Testis (tissue), 3 donors: ENCODE results near the gene SOX1. TPM values are rescaled to one million over a fixed set of nuclear protein-coding genes. Genes with fewer than 3 reads are reported as not detected.

Experiments
- DNase-seq: peaks from one replicate; pipeline ENCODE4 v3.0.0-alpha.2; 2019
- H3K27ac ChIP-seq, 2 donors: fragments of 200-600 bp; sonication (generic); one replicate each; pipeline ENCODE4 v1.5.1; 2019
- H3K27me3 ChIP-seq: fragments of 200-600 bp; sonication (generic); one replicate; pipeline ENCODE4 v1.5.1; 2019
- H3K36me3 ChIP-seq: fragments of 200-600 bp; sonication (generic); one replicate; pipeline ENCODE4 v1.5.1; 2017; ENCODE audit warnings: low read depth; ENCODE audit errors: missing control alignments
- H3K4me1 ChIP-seq: fragments of 200-600 bp; sonication (generic); one replicate; pipeline ENCODE4 v1.5.1; 2019
- H3K4me3 ChIP-seq, 2 donors: fragments of 200-600 bp; sonication (generic); one replicate each; pipeline ENCODE4 v1.5.1; 2017 to 2019
- H3K9me3 ChIP-seq: fragments of 200-600 bp; sonication (generic); one replicate; pipeline ENCODE4 v1.5.1; 2017
- POLR2A ChIP-seq: fragments of 450-650 bp; IDR thresholded peaks from one replicate; pipeline ENCODE4 v1.6.1; 2017; ENCODE audit warnings: antibody characterized with exemption, mild to moderate bottlenecking, moderate library complexity
- WGBS, 2 donors: methylation state at CpG; one replicate each; pipeline ENCODE4 v1.1.5; 2018; 5-methylcytosine and 5-hydroxymethylcytosine counted together
- intact Hi-C: fragments of 100-400 bp; cut with DNase I; formaldehyde crosslinking; loops from one replicate; pipeline ENCODE4 v1.15.1; 2023; ENCODE audit warnings: low total_unique reads
- polyA plus RNA-seq: library from polyadenylated mRNA; stranded (reverse); fragments of 350-450 nt; fragmentation: Illumina TruSeq; extraction: RNeasy Lipid Tissue Mini Kit (QIAGEN cat#74804); gene quantifications from one replicate; pipeline ENCODE4 v1.2.3, GENCODE V29; 2014; ENCODE audit warnings: low read depth, low replicate concordance; ENCODE audit not compliant: insufficient read depth
- total RNA-seq, 2 donors: library from RNA; depleted of rRNA; stranded (reverse); fragments of >200 nt; gene quantifications; one replicate each; pipeline ENCODE4 v1.2.3, GENCODE V29; 2016
- TF ChIP-seq, protein P1 (sequence below), 3 experiments: fragments of 450-650 bp in 2 of 3; fragments of 200-600 bp in 1 of 3; sonication (generic) in 1 of 3; IDR thresholded peaks; one replicate each; pipeline ENCODE4 v1.5.1; 2016 to 2019; ENCODE audit warnings: antibody characterized with exemption in 3 of 3, mild to moderate bottlenecking in 2 of 3, moderate library complexity in 1 of 3

The SOX1 gene
- total and polyA plus RNA-seq, 3 donors from 2014 or later: 1.7 to 4.6 (median 4.6) TPM

- Histone ChIP-seq H3K4me1 (no peaks in the 10 kb centered on the region), H3K27ac (no peak overlapping the region), H3K9me3 (no peaks in the 10 kb centered on the region), H3K27me3 (no peaks in the 10 kb centered on the region), H3K4me3 (peak overlapping the region in 1 of 2 donors; percentile 38), H3K36me3 (no peaks in the 10 kb centered on the region)
- no peak for DNase-seq
- no peak for TF ChIP-seq POLR2A
- TF ChIP-seq, protein P1, sequence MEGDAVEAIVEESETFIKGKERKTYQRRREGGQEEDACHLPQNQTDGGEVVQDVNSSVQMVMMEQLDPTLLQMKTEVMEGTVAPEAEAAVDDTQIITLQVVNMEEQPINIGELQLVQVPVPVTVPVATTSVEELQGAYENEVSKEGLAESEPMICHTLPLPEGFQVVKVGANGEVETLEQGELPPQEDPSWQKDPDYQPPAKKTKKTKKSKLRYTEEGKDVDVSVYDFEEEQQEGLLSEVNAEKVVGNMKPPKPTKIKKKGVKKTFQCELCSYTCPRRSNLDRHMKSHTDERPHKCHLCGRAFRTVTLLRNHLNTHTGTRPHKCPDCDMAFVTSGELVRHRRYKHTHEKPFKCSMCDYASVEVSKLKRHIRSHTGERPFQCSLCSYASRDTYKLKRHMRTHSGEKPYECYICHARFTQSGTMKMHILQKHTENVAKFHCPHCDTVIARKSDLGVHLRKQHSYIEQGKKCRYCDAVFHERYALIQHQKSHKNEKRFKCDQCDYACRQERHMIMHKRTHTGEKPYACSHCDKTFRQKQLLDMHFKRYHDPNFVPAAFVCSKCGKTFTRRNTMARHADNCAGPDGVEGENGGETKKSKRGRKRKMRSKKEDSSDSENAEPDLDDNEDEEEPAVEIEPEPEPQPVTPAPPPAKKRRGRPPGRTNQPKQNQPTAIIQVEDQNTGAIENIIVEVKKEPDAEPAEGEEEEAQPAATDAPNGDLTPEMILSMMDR (IDR thresholded peaks at IDR 0.05): no peak
- WGBS, 2 donors: 2 to 5% methylated on average over 26 to 32 of the region's 32 CpGs
- intact Hi-C loops: no loop called here
Measured at GRCh38 chr13:112056284-112056727, 10.6 kb upstream of the SOX1 start.

GRCh38 chr13:112056739-112057438 is 10.1 kb upstream of the SOX1 start:
- Histone ChIP-seq H3K36me3 (no peaks in the 10 kb centered on the region), H3K27ac (no peak overlapping the region), H3K27me3 (no peaks in the 10 kb centered on the region), H3K4me3 (peak overlapping the region; percentile 6 to 38), H3K4me1 (no peaks in the 10 kb centered on the region), H3K9me3 (no peaks in the 10 kb centered on the region)
- 1 to 6% methylated on average over 20 to 66 of the region's 72 CpGs for WGBS, 2 donors
- intact Hi-C loops: no loop called here
- no peak for DNase-seq
- no peak for TF ChIP-seq POLR2A
- TF ChIP-seq, protein P1 (IDR thresholded peaks at IDR 0.05): no peak

DNA sequence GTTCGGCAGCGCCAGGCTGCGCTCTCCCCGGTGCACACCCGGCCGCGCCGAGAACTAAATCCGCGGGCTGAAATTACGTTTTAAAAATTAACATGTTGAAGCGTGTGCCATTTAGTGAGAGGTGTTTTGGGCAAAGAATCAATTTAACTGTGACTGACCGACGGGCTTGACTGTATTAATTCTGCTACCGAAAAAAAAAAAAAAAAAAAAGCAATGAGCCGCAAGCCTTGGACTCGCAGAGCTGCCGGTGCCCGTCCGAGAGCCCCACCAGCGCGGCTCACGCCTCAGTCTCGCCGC is 9.6 kb upstream of the SOX1 start:
- TF ChIP-seq POLR2A: no peak
- TF ChIP-seq, protein P1 (IDR thresholded peaks at IDR 0.05): no peak
- Histone ChIP-seq H3K4me3 (peak overlapping the region; percentile 6 to 38), H3K27ac (no peak overlapping the region), H3K27me3 (no peaks in the 10 kb centered on the region), H3K9me3 (no peaks in the 10 kb centered on the region), H3K36me3 (no peaks in the 10 kb centered on the region), H3K4me1 (no peaks in the 10 kb centered on the region)
- no peak for DNase-seq
- 3 to 4% methylated on average over 15 to 25 of the region's 25 CpGs for WGBS, 2 donors
- intact Hi-C loops: no loop called here

DNA sequence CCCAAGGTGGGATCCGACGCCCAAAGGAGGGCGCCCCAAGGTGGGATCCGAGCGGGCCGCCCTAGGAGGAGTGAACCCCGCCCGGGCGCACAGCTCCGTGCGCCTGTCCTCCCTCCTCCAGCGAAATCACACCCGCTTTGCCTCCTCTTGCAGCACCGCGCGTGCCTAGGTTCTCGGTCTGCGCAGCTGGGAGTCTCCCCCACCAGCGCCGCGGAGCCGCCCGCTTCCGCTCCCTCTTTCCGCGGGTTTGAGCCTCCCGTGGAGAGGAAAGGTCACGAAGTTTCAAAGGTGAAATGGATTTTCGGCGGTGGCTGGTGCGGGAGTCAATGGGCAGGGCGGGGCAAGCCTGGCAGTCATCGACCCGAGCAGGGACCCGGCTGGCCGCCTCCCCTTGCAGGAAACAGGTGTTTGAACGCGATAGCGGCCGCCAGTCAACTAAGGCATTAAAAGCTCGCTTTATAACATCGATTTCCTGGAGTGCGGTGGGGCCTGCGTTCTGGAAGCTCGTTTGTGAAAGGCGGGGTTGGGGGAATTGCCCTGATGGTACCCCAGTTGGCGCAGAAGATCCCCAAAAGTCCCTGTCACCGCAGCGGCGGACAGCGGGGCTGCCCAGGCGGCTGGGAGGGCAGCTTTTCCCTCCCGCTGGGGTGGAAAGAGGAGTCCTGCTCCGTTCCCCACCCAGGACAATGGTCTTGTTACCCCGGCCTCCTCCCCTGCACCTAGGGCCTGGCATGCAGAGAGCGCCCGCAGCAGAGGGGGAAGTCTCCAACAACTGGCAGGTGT is 9.0 kb upstream of the SOX1 start:
- Histone ChIP-seq H3K9me3 (no peaks in the 10 kb centered on the region), H3K27ac (no peak overlapping the region), H3K4me3 (peak overlapping the region in 1 of 2 donors; percentile 38), H3K4me1 (no peaks in the 10 kb centered on the region), H3K36me3 (no peaks in the 10 kb centered on the region), H3K27me3 (no peaks in the 10 kb centered on the region)
- DNase-seq: no peak
- TF ChIP-seq POLR2A: no peak
- TF ChIP-seq, protein P1 (IDR thresholded peaks at IDR 0.05): no peak
- intact Hi-C loops: no loop called here
- WGBS, 2 donors: 0 to 3% methylated on average over 25 to 51 of the region's 57 CpGs
